ENCODE data around the gene SH3YL1.

DNA sequence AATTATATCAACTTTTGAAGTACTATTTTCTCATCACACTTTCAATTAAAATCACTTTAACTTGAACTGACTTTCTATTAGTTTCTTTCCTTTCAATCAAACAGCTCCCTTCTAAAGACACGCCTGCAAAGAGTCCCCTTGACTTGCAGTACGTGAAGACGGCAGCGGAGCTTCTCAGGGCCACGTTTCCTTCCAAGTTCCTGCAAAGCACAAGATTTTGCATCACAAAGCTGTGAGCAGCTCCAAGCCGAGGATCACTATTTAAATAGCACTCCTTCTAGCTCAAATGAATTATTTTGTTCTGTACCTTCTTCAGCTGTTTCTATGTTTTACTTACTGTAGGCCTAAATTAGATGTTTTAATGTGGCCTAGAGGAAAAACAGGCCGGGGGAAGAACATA lies 30.8 kb downstream of the SH3YL1 start:
- TF ChIP-seq CTCF (conservative IDR thresholded peaks at IDR 0.05) (no peak), ZFX (IDR thresholded peaks at IDR 0.05) (no peak)

Measured in C4-2B (cell line).